HepG2 (cell line): Measurements from ENCODE around the gene NENF. TPM values are rescaled to one million over a fixed set of nuclear protein-coding genes. Genes with fewer than 3 reads are reported as not detected.
A peak's percentile ranks its signal among the peaks of the same experiment; 100 is the strongest.

Experiments used
- ARNT2 ChIP-seq: sonication (generic); formaldehyde crosslinking; IDR thresholded peaks from 2 replicates; pipeline ENCODE4 v1.8.0; 2022; ENCODE audit warnings: mild to moderate bottlenecking, low read depth, missing genetic modification reagents, moderate library complexity
- GMEB1 ChIP-seq: sonication (generic); formaldehyde crosslinking; IDR thresholded peaks from 2 replicates; pipeline ENCODE4 v1.5.1; 2020; ENCODE audit warnings: missing genetic modification reagents, mild to moderate bottlenecking, borderline replicate concordance
- HOXA3 ChIP-seq: sonication (generic); formaldehyde crosslinking; IDR thresholded peaks from 2 replicates; pipeline ENCODE4 v1.5.0; 2020; ENCODE audit warnings: missing genetic modification reagents
- PATZ1 ChIP-seq: sonication (generic); formaldehyde crosslinking; IDR thresholded peaks from 2 replicates; pipeline ENCODE4 v1.4.0; 2020; ENCODE audit warnings: missing genetic modification reagents
- RAD21 ChIP-seq: fragments of 450-650 bp; formaldehyde crosslinking; IDR thresholded peaks from 2 replicates; pipeline ENCODE4 v1.5.0; 2020; ENCODE audit warnings: mild to moderate bottlenecking
- ZNF296 ChIP-seq: sonication (generic); formaldehyde crosslinking; conservative IDR thresholded peaks from 2 replicates; pipeline ENCODE4 v1.5.0; 2020; ENCODE audit warnings: mild to moderate bottlenecking, missing genetic modification reagents
- ZNF510 ChIP-seq: sonication (generic); formaldehyde crosslinking; IDR thresholded peaks from 2 replicates; pipeline ENCODE4 v1.4.0; 2020; ENCODE audit warnings: low read depth, mild to moderate bottlenecking, missing genetic modification reagents
- ZNF607 ChIP-seq: sonication (generic); formaldehyde crosslinking; IDR thresholded peaks from 2 replicates; pipeline ENCODE4 v1.5.1; 2020; ENCODE audit warnings: missing genetic modification reagents, mild to moderate bottlenecking, borderline replicate concordance
- ZSCAN5A ChIP-seq: sonication (generic); formaldehyde crosslinking; IDR thresholded peaks from 2 replicates; pipeline ENCODE4 v1.8.0; 2022; ENCODE audit warnings: mild to moderate bottlenecking, missing genetic modification reagents, borderline replicate concordance
- polyA plus RNA-seq, 8 experiments: library from polyadenylated mRNA; depleted of rRNA in 3 of 8; stranded (reverse) in 7 of 8; unstranded in 1 of 8; fragments of >200 nt; fragmentation: Illumina TruSeq in 4 of 8; extraction: Trizol in 4 of 8; gene quantifications; 2 replicates each; pipeline versions ENCODE4 v1.2.1 to v1.2.3, GENCODE V29; 2011 to 2016; ENCODE audit warnings: low read depth in 4 of 8, missing spikeins in 1 of 8, mixed read lengths in 1 of 8; ENCODE audit not compliant: insufficient read depth in 1 of 8
- total RNA-seq, 5 experiments: library from RNA; depleted of rRNA; stranded (reverse); fragments of >200 nt; fragmentation: Illumina TruSeq; extraction: Trizol; gene quantifications; 2 replicates each; pipeline ENCODE4 v1.2.3, GENCODE V29; 2016; ENCODE audit warnings: low read depth in 1 of 5
- TF ChIP-seq, protein P1 (sequence below): sonication (generic); formaldehyde crosslinking; IDR thresholded peaks from 2 replicates; pipeline ENCODE4 v1.4.0; 2020; ENCODE audit warnings: low read depth, mild to moderate bottlenecking, missing genetic modification reagents
- TF ChIP-seq, protein P2 (sequence below), 2 experiments: IDR thresholded peaks; 2 replicates each; pipeline ENCODE4 v1.6.1; 2011 to 2012; ENCODE audit warnings: low read length in 2 of 2, borderline replicate concordance in 1 of 2, low read depth in 1 of 2, mild to moderate bottlenecking in 1 of 2, moderate library complexity in 1 of 2
- TF ChIP-seq, protein P3 (sequence below), 2 experiments: sonication (generic) in 1 of 2; formaldehyde crosslinking in 1 of 2; IDR thresholded peaks; 2 replicates each; pipeline versions ENCODE4 v1.4.0 to v1.6.1; 2018 to 2020; ENCODE audit warnings: missing genetic modification reagents in 2 of 2, borderline replicate concordance in 1 of 2, low read depth in 1 of 2, mild to moderate bottlenecking in 1 of 2, missing biosample characterization in 1 of 2

The NENF gene
- total and polyA plus RNA-seq, 2 of the 13 experiments (the other 11 are each of a cell fraction or from before 2014, with no cell fraction given) = 31.7 to 40.4 TPM

GRCh38 chr1:212432661-212433576 is at the start of gene NENF (continued):
- TF ChIP-seq ZNF510 (no peak), ARNT2 (CRISPR knock-in tag) (peak; percentile 61; the same call in 1 of the 2 replicates), HOXA3 (CRISPR knock-in tag) (peak; percentile 33; the same call in 1 of the 2 replicates), ZNF296 (CRISPR knock-in tag) (no peak), ZSCAN5A (CRISPR knock-in tag) (no peak), GMEB1 (peak; percentile 46; the same call in 1 of the 2 replicates), RAD21 (CRISPR knock-in tag) (peak; percentile 33), ZNF607 (CRISPR knock-in tag) (no peak), PATZ1 (CRISPR knock-in tag) (peak; percentile 59; the same call in 1 of the 2 replicates)
- TF ChIP-seq, protein P1, sequence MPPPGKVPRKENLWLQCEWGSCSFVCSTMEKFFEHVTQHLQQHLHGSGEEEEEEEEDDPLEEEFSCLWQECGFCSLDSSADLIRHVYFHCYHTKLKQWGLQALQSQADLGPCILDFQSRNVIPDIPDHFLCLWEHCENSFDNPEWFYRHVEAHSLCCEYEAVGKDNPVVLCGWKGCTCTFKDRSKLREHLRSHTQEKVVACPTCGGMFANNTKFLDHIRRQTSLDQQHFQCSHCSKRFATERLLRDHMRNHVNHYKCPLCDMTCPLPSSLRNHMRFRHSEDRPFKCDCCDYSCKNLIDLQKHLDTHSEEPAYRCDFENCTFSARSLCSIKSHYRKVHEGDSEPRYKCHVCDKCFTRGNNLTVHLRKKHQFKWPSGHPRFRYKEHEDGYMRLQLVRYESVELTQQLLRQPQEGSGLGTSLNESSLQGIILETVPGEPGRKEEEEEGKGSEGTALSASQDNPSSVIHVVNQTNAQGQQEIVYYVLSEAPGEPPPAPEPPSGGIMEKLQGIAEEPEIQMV (CRISPR knock-in tag) = no peak
- TF ChIP-seq, protein P2, sequence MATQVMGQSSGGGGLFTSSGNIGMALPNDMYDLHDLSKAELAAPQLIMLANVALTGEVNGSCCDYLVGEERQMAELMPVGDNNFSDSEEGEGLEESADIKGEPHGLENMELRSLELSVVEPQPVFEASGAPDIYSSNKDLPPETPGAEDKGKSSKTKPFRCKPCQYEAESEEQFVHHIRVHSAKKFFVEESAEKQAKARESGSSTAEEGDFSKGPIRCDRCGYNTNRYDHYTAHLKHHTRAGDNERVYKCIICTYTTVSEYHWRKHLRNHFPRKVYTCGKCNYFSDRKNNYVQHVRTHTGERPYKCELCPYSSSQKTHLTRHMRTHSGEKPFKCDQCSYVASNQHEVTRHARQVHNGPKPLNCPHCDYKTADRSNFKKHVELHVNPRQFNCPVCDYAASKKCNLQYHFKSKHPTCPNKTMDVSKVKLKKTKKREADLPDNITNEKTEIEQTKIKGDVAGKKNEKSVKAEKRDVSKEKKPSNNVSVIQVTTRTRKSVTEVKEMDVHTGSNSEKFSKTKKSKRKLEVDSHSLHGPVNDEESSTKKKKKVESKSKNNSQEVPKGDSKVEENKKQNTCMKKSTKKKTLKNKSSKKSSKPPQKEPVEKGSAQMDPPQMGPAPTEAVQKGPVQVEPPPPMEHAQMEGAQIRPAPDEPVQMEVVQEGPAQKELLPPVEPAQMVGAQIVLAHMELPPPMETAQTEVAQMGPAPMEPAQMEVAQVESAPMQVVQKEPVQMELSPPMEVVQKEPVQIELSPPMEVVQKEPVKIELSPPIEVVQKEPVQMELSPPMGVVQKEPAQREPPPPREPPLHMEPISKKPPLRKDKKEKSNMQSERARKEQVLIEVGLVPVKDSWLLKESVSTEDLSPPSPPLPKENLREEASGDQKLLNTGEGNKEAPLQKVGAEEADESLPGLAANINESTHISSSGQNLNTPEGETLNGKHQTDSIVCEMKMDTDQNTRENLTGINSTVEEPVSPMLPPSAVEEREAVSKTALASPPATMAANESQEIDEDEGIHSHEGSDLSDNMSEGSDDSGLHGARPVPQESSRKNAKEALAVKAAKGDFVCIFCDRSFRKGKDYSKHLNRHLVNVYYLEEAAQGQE (IDR thresholded peaks at IDR 0.05; ENCODE audit: borderline replicate concordance in 1 of 2, low read depth in 1 of 2, low read length in 2 of 2) = peak in 1 of 2 experiments; percentile 43; a peak in 3 of 4 replicates
- TF ChIP-seq, protein P3, sequence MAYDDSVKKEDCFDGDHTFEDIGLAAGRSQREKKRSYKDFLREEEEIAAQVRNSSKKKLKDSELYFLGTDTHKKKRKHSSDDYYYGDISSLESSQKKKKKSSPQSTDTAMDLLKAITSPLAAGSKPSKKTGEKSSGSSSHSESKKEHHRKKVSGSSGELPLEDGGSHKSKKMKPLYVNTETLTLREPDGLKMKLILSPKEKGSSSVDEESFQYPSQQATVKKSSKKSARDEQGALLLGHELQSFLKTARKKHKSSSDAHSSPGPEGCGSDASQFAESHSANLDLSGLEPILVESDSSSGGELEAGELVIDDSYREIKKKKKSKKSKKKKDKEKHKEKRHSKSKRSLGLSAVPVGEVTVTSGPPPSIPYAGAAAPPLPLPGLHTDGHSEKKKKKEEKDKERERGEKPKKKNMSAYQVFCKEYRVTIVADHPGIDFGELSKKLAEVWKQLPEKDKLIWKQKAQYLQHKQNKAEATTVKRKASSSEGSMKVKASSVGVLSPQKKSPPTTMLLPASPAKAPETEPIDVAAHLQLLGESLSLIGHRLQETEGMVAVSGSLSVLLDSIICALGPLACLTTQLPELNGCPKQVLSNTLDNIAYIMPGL (CRISPR knock-in tag; IDR thresholded peaks at IDR 0.05; ENCODE audit: borderline replicate concordance in 1 of 2, low read depth in 1 of 2) = peak in 1 of 2 experiments; percentile 20; a peak in 1 of 4 replicates
